Subcutaneous adipose tissue (tissue), 4 donors: Measurements from ENCODE around the gene QKI. TPM values are rescaled to one million over a fixed set of nuclear protein-coding genes. Genes with fewer than 3 reads are reported as not detected.

Experiments
- CTCF ChIP-seq: fragments of 450-650 bp; IDR thresholded peaks from one replicate; pipeline ENCODE4 v1.5.1; 2016; ENCODE audit warnings: low read depth, mild to moderate bottlenecking, control low read depth, antibody characterized with exemption, moderate library complexity
- total RNA-seq, 4 donors: library from RNA; depleted of rRNA; stranded (reverse); fragments of >200 nt; gene quantifications; one replicate each; pipeline ENCODE4 v1.1.0, GENCODE V29; 2016

Gene QKI
- total RNA-seq, 4 donors from 2014 or later = 218 to 368 (median 266) TPM

DNA sequence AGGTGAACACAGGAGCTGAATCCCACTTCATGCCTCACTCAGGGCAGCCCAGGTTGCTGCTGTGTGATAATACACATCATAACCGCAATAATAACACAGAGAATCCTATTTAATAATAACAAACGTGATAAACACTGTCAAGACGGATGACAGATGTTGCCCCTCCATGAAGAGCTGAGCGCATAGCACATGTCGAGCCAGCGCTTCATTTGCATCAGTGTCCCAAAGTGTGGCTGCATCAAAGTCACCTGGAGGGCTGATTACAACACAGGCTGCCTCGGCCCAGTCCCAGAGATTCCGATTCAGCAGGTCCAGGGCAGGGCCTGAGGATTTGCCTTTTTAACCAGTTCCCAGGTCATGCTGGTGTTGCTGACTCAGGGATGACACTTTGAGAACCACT, 198.5 kb downstream of the QKI start:
- no peak for TF ChIP-seq CTCF

GRCh38 chr6:163613668-163614067, 199.2 kb downstream of the QKI start:
- TF ChIP-seq CTCF = no peak

GRCh38 chr6:163616452-163616851, 201.9 kb downstream of the QKI start:
- no peak for TF ChIP-seq CTCF

- no peak for TF ChIP-seq CTCF
Measured at GRCh38 chr6:163617549-163617948, 203.0 kb downstream of the QKI start.

DNA sequence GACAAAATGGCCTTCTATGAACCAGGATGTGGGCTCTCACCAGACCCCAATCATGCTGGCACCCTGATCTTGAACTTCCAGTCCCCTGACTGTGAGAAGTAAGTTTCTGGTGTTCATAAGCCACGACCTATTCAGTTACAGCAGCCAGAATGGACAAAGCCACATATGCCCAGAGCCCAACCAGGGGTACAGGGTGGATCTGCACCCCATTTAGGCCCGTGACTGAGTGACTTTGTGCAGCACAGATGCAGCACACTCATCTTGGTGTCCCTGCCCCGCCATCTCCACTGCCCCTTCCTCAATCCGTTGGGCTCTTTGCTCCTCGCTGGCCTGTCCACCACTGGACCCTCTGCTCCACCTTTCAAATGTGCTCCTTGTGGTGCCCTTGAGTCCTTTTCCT, 205.6 kb downstream of the QKI start:
- no peak for TF ChIP-seq CTCF

- TF ChIP-seq CTCF = no peak
Measured at GRCh38 chr6:163620670-163621330, 206.3 kb downstream of the QKI start.

DNA sequence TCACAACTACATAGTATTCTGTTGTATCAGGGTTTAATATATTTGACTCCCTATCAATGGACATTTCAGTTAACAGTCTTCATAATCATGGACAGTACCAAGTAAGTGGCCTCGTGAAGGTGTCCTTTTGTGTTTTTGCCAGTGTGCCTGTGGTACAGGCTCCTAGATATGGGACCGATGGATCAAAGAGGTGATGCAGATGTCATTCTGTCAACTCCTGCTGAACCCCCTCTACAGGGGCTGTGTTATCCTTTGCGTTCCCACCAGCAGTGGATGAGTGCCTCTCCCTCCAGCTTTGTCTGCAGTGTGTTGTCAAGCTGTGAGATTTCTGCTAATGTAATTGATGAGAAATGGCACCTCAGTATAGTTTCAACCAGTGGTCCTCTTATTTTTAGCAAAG, 210.7 kb downstream of the QKI start:
- TF ChIP-seq CTCF = no peak
